ENCODE measurements around the gene GGA1.
"Not testable (repeated sequence)": the region's sequence is repeated elsewhere in the genome, so short reads cannot be mapped to it uniquely, and the experiment has no call there.

Gene GGA1

GRCh38 chr22:37656583-37656982, 47.9 kb downstream of the GGA1 start:
- DNase-seq, result not testable (repeated sequence)

DNA sequence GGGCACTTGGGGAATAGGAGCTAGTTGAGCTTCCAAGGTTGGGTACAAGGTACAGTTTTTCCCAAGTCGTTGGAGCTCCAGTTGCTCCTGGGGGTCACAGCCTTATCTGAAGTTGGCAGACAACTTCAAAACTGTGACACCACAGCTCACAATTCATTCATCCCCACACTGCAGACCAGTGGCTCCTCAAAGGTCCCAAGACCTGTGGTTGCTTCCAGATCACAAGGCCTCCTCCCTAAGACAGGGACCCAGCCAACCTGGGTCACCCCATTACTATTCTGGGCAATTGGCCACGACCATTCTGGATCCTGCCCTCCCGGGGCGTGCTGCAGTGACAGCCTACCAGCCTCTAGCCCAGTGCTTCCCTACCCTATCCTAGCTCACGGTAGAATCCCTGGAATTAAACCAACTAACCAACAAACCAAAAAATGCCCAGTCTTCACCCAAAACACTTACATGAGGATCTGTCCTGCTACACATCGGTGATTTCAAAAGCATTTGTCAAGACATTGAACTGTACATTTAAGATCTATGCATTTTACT, 49.0 kb downstream of the GGA1 start:
- peak; percentile 21 for DNase-seq

- DNase-seq, result peak; percentile 100
These were observed 49.8 kb downstream of the GGA1 start, which contains the start of gene PDXP for GRCh38 chr22:37658133-37659065. TSS of gene PDXP (plus strand) at chr22:37658723. CDS start at chr22:37658783, 60 bp downstream.

GRCh38 chr22:37659066-37659896, 50.6 kb downstream of the GGA1 start:
- no peak for DNase-seq

DNA sequence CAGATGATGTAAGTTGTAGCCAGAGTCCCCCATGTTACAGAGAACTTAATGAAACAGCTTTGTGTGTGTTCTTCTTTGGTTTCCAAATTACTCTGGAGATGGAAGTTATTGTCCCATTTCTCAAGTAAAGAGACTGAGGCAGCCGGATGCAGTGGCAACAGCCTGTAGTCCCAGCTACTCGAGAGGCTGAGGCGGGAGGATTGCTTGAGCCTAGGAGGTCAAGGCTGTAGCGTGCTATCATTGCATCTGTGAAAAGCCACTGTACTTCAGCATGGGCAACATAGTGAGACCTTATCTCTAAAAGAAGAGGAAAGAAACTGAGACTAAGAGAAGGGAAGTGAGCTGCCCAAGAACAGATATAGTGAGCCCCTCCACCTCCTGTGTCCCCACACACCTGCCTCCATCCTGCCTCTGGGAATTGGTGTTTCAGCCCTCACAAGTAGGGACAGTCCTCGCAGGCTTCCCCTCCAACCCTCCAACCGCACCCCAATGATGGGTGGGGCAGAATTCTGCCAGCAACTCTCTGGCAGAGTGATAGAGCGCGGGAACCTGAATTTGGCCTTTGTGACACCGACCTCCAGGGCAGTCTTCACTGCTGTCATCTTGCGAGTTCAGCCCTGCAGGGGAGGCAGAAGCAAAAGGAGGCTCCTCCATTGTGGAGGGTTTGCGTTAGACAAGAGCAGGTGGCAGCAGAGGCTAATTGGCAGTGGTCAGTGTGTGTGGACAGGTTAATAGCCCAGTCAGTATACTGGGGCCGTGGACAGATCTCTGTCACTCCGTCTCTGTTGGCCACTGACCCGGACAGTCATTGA, 51.5 kb downstream of the GGA1 start:
- DNase-seq, result no peak

- DNase-seq, result no peak
These were observed 52.0 kb downstream of the GGA1 start for GRCh38 chr22:37660709-37661045.

GRCh38 chr22:37661160-37661924, 52.7 kb downstream of the GGA1 start:
- DNase-seq, result peak; percentile 85

DNA sequence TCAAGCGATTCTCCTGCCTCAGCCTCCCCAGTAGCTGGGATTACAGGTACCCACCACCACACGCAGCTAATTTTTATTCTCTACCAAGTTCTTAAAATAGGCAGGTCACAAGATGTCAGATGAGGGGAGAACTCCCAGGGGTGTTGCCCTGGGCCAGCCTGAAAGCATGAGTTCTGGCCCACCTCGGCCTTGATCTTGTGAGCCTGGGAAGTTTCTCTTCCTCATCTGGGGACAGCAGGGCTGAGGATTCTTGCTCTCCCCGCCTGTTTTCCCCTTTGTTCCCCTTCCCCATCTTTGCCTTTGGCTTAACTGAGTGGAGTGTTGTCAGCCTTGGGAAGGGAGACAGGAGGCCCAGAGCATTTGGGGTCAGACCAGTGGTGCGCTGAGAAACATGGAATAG, 53.4 kb downstream of the GGA1 start:
- DNase-seq, result no peak

DNA sequence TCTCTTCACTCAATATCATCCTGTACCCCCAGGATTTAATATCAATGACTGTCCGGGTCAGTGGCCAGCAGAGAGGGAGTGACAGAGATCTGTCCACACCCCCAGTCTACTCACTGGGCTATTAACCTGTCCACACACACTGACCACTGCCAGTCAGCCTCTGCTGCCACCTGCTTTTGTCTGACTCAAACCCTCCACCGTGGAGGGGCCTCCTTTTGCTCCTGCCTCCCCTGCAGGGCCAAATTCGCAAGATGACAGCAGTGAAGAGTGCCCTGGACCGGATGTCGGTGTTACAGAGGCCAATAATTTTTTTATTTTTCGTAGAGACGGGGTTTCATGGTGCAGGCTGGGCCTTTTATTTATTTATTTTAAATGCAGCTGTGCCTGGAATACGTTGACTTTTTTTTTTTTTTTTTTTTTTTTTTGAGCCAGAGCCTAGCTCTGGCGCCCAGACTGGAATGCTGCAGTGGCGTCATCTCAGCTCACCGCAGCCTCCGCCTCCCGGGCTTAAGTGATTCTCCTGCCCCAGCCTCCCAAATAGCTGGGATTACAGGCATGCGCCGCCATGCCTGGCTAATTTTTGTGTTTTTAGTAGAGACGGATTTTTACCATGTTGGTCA, 55.0 kb downstream of the GGA1 start:
- DNase-seq, result peak; percentile 40

DNA sequence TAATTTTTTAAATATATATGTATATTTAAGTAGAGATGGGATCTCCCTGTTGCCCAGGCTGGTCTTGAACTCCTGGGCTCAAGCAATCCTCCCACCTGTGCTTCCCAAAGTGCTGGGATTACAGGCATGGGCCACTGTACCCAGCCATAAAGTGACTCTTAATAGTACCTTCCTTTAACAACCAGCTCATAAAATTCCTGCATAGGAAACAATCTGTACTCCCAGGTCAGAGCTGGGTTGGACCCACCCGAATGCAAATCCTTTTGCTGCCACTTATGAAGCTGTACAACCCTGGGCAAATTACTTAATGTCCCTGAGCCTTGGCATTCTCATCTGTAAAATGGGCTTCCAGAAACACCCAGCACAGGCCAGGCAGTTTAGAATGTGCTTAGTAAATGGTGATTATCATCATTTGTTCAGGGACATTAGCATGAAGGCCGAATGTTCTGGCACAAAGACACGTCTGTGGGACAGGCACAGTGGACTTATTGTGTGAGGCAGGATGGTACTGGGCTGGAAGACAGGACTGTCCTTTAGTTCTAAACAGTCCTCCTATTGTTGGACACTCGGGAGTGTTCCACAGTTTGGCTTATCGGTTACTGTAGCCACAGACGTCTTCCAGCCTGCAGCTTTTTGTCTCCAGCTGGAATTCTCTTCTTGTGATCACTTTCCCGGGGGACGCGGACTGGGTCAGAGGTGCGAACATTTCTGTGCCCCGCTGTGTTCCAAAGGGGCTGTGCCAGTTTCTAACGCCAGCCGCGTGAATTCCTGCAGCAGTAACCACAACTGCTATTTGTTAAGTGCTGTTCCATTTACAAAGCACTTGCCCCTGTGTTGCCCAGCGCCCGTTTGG, 55.8 kb downstream of the GGA1 start:
- DNase-seq, result no peak

- DNase-seq, result no peak
These were observed 56.9 kb downstream of the GGA1 start for GRCh38 chr22:37665487-37665886.

GRCh38 chr22:37669586-37669985, 61.0 kb downstream of the GGA1 start:
- peak; percentile 55 for DNase-seq

- DNase-seq, result no peak
These were observed 63.7 kb downstream of the GGA1 start for GRCh38 chr22:37672206-37672919.

DNA sequence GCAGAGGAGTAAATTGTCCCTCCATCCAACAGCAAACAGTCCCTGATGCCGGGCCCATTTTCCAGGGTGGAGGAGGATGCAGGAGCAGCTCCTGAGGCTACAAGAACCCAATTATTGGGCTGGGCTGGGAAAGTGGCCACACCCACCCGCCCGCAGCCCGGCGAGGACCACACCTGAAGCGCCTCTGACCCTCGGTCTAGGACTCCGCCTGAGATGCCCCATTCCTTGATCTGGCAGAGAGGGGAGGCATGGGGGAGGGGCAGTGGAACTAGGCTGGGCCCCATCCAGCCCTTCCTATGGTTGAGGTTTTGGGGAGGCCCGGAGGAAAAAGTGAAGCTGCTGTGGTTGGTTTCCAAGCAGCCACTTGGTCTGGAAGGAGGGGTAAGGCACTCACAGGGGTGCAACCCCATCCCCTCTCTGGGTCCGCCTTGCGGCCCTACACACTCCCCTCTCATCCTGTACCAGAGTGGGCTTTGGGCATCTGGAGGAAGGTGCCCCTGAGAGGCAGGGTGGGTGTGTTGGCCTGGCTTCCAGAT, 64.4 kb downstream of the GGA1 start:
- DNase-seq, result no peak

DNA sequence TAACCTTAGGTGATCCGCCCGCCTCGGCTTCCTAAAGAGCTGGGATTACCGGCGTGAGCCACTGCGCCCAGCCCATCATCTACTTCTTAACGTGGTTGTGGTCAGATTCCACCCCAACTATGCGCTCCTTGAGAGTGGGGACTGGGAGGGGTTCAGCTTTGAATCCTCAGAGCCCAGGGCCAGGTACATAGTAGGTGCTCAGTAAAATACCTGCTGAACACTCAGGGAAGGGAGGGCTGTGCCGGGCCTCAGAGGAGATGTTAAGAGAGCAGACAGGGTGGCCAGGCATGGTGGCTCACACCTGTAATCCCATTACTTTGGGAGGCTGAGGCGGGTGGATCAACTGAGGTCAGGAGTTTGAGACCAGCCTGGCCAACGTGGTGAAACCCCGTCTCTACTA, 65.6 kb downstream of the GGA1 start:
- no peak for DNase-seq

DNA sequence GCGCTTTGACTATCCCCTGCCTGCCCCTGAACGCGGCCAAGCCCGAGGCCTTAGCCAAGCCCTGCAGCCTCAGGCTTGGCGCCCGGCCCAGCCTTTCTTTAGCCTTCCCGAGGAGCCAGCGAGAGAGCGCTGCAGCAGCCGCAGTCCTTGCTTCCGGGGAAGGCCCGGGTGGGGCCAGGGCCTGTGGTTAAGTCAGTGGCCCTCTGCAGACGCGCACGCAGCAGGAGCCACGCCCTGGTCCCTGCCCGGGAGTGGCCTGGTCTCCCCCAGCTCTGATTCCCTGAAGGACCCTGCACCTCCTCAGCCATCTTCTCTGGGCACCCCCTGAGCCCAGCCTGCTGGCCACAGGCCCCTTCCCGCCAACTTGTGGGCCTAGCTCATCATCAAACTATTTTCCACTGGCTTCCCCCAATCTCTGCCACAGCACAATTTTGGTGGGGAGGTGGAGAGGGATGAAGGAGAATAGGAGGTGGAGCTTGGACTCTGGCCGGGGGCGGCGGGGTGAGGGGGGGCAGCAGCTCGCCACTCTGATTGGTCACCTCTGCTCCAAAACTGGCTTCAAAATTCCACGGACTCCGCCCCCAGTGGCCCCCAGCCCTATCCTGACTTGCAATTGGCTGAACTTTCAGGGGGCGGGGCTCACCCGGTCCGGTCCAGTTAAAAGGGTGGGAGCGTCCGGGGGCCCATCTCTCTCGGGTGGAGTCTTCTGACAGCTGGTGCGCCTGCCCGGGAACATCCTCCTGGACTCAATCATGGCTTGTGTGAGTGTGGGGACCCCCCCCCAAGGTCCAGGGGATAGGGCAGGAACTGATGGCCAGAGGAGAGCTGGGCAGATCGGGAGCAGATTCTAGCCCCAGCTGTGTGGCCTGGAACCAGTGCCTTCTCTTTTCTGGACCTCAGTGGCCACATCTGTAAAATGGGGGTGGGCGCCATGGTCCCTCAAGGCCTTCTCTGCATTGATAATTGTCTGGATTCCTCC, 66.6 kb downstream of the GGA1 start, which contains the start of gene LGALS1:
Gene LGALS1, plus strand, starts transcription at position 686 of the 979 bp plus-strand sequence. Its CDS starts 67 bp downstream, at position 753.
- peak; percentile 99 for DNase-seq

DNA sequence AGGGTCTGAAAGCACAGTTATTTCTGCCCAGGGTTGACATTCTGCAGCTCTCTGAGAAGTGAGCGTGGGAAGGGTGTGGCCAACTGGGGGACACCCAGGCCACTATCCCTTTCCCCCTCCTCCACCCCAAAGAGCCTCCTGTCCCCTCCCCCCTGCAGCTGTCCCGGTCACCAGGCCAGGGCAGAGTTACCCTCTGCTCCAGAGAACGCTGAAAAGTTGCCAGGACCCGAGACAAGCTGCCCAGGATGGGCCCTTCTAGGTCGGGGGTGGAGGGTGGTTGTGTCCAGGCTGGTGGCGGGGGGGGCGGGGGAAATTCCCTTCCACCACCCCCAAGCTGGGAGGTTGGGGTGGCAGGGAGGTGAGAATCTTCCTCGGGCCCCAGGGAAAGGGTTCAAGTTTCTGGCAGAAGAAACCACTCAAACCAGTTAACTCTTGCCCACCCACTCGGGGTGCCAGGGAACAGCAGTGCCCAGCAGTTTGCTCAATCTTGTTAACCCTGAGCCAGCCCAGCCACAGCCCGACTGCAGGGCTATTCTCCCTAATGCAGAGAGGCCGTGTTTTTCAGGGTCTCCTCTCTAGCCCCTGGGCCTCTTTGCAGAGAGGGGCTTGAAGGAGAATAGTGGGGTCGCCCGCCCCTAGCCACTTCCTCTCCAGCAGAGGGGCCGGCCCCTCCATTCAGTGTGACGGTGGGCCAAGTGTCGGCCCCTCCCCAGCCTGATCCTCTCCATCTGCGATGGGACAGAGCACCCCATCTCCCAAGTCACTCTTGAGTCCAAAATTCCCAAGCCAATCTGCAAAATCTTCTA, 67.5 kb downstream of the GGA1 start:
- peak; percentile 35 for DNase-seq
